Cortex of kidney (tissue), 1 donor: Measurements from ENCODE around the gene CACNA1E.

Experiments
- DNase-seq: peaks from one replicate; lab custom pipeline; 2025; lab: John Stamatoyannopoulos, UW

The CACNA1E gene

GRCh38 chr1:181685211-181685610, 201.9 kb downstream of the CACNA1E start:
- no peak for DNase-seq

- DNase-seq = no peak
Measured at GRCh38 chr1:181701891-181702290, 218.6 kb downstream of the CACNA1E start.

GRCh38 chr1:181704546-181704945, 221.2 kb downstream of the CACNA1E start:
- DNase-seq = no peak

GRCh38 chr1:181711820-181712219, 228.5 kb downstream of the CACNA1E start:
- no peak for DNase-seq

- no peak for DNase-seq
Measured at GRCh38 chr1:181712711-181713110, 229.4 kb downstream of the CACNA1E start.

DNA sequence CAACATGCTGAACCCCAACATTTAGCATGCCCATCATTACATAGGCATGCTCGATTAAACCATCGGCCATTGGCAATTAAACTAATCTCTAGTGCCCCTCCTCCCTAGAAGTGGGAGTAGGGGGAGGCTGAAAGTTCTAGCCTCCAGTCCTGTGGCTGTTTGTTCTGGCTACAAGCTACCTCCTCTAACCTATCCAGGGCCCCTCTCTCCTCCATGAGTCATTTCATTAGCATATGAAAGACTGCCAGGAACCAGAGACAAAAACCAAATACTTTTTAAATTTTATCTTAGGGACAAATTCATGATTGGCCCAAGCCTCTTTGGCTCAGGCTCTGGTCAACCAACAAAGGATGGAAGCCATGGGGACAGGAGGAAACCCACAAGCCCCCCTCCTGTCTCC, 231.1 kb downstream of the CACNA1E start:
- no peak for DNase-seq

GRCh38 chr1:181718034-181718433, 234.7 kb downstream of the CACNA1E start:
- no peak for DNase-seq

DNA sequence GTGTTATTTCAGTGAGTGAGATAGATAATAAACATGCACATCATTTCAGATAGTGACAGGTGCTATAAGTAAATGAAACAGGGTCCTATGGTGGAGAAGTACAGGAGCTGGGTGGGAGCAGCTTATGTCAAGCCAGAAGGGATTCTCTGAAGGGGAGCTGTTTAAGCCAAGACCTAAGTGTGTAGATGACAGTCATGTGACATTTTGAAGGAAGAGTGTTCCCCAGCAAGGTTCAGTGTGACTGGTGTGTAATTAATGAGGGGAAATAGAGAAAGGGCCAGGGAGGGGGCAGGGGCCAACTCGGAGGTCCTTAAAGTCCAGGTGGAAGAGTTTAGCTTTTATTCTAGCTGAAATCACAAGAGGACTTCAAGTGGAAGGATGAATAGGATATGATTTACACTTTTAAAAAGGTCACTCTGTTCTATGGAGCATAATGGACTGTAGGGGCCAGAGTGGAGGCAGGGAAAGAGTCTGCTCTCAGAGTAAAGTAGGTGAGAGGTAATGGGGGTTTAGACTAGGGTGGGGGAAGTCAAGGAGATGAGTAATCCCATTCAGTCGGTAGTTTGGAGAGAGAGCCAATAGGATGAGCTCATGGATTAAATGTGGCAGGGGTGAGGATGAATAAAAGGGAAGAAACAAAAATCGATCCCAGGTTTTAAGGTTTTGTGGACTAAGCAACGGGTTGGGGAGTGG, 243.1 kb downstream of the CACNA1E start:
- no peak for DNase-seq

GRCh38 chr1:181730606-181731005, 247.3 kb downstream of the CACNA1E start:
- no peak for DNase-seq

DNA sequence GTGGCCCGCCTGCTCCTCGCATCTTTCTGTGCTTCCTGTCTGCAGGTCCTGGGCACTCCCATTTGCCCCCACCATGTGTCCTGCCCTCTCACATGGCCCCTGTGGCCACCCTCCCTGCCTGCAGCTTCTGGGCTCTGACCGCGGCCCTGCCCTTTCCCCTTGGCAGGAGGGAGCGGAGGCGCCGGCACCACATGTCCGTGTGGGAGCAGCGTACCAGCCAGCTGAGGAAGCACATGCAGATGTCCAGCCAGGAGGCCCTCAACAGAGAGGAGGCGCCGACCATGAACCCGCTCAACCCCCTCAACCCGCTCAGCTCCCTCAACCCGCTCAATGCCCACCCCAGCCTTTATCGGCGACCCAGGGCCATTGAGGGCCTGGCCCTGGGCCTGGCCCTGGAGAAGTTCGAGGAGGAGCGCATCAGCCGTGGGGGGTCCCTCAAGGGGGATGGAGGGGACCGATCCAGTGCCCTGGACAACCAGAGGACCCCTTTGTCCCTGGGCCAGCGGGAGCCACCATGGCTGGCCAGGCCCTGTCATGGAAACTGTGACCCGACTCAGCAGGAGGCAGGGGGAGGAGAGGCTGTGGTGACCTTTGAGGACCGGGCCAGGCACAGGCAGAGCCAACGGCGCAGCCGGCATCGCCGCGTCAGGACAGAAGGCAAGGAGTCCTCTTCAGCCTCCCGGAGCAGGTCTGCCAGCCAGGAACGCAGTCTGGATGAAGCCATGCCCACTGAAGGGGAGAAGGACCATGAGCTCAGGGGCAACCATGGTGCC, 249.1 kb downstream of the CACNA1E start:
- DNase-seq = no peak

- no peak for DNase-seq
Measured at GRCh38 chr1:181733486-181733885, 250.2 kb downstream of the CACNA1E start.

- no peak for DNase-seq
Measured at GRCh38 chr1:181737056-181737455, 253.7 kb downstream of the CACNA1E start.

DNA sequence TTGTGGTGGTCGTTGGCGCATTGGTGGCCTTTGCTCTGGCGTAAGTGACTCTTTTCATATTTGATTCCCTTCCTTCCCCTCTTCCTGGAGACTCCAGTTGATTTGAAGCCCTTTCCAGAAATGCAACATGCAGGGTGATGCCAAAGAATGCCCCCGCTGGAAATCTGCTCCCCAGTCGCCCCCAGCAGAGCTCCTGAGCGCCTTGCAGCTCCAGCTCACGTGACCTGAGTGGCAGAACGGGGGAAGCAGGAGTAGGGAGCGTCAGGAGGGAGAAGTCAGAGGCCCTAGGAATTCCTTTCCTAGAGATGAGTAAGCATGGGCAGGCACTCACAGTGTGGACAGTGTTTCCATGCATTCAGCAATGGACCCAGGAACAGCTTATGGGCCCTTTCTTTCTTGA, 255.9 kb downstream of the CACNA1E start:
- DNase-seq = no peak

DNA sequence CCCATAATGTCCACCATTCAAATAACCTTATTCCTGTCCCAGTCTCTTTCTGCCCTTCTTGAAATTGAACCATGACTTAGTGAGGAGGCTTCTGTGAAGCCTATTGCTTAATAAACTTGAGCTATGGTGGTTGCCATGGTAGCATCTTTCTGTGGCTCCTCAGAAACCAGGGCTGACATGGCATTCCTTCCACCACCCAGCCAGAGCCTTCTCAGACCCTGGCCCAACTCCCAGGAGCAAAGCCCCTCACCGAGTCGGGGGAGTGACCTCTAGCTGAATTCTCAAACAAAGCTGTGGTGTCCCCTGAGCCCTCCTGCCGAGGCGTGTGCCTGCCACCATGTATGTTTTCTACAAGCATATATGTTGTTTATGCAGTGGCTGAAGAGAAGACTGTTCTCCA, 259.1 kb downstream of the CACNA1E start:
- no peak for DNase-seq

DNA sequence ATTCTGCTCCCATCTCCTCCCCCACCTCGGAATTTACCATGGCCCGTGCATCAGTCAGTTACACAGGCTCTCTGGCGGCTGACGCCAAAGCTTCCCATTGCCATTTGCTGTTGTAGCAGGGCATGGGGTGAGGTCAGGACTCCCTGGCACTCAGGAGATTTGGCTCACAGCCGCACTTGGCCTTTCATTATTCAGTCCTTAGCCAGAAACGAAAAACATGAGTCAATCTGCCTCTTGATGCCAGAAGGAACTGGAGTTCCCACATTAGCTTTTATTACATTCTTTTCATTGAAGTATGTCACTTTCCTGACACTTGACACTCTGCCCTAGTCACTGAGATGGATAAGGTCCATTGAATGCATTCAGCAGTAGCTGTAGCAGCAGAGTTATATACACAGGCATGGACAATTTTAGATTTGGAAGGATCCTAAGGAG, 260.6 kb downstream of the CACNA1E start:
- DNase-seq = no peak

- DNase-seq = no peak
Measured at GRCh38 chr1:181746224-181746623, 262.9 kb downstream of the CACNA1E start.

- DNase-seq = no peak
Measured at GRCh38 chr1:181748013-181748412, 264.7 kb downstream of the CACNA1E start.

- no peak for DNase-seq
Measured at GRCh38 chr1:181754103-181754502, 270.8 kb downstream of the CACNA1E start.

DNA sequence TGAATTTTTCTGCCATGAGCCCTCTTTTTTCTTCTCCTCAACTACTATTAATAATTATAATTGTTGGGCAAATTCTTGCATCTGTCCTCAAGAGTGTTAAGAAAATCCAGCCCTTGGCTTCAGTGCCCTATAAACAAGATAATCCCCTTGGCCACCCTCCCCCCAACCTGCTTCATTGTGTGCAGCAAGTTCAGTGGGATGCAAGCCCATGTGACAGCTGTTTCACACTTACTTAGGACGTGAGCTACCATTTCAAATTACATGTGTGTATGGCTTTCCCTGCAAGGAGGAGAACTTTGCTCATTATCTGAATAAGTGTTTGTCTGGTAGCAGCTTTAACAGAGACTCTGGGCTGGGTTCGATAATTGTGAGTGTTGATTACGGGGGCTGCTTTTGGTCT, 276.2 kb downstream of the CACNA1E start:
- DNase-seq = no peak

DNA sequence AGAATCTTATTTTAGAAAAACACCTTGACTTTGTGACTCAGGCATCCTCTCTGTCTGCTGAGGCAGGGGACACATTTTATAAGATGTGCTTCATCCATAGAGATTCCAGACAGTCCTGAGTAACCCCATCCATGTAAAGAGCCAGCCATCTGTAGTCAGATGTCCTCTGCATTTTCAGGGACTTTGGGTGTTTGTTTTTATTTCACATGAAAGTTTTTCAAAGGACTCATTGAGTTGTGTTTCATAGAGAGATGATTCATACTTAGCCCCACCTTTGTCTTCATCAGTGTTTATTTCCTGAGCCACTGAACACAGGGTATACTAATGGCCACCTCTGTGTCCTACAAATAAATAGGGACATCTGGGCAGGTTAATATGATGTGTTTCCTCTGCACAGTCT, 280.4 kb downstream of the CACNA1E start:
- no peak for DNase-seq

DNA sequence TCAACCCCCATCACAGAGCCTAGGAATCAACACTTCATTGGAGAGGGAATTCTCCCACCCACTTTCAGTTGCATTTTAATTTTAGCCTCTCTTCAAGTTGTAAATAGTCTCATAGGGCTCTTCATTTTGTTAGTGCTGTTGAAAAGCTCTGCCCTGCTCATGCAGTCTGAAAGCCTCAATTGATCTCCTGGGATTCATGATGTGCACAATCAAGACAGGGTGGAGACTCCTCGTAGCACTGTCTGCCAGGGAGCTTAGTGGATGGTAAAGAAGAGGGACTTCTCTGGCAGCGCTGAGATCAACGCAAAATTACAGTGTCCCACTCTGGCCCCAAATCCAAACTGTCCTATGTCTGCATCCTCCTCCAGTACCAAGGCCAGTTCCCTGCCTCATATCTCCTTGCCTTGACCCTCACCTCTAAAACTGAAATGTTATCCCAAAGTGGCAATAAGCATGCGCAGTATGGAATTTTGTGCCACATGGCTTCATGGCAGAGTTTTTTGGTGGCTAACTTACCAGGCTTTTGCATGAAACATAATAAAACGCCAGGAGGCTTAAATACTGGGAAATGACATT, 282.2 kb downstream of the CACNA1E start:
- no peak for DNase-seq

DNA sequence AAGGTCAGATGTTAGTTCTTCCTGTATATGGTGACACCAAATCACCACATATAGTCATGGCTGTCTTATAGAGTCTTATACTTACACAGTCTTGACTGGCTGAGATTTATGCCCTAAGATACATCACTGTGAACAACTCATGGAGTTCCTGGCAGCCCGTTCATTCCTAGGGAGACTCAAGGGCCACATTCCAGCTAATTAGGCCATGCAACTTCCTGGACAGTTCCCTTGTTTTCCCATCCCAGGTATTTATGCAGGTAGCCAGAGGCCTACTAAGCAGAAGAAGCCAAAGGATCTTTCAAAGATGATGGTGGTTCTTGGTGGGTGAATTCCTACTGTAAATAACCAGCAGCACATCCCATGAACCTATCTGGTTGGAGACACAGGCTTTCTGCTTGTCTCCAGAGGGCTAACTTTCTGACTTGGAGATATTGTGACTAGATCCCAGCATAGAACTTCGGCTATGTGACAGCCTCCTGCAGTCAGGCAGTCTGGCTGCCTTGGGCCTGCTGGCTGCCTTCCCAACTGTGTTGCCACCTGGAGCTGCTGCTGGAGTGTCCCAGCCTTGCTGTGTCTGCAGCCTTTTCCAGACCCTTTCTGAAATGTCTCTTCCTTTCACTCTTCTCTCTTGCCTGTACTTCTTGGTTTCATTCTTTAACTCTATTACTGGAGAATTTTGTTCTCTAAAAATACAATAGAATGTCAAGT, 283.8 kb downstream of the CACNA1E start:
- DNase-seq = no peak
